ENCODE data around the gene MOB3B.
"Not testable (repeated sequence)": the region's sequence is repeated elsewhere in the genome, so short reads cannot be mapped to it uniquely, and the experiment has no call there.

MOB3B gene

GRCh38 chr9:27504259-27504658 lies 25.4 kb downstream of the MOB3B start:
- no peak for TF ChIP-seq CTCF (IDR thresholded peaks at IDR 0.05; ENCODE audit: borderline replicate concordance, insufficient read depth, low read depth, low read length)
- no peak overlapping the region for H3K4me3 ChIP-seq (ENCODE audit: low read depth, low read length)

GRCh38 chr9:27503623-27504022 lies 26.0 kb downstream of the MOB3B start:
- TF ChIP-seq CTCF (IDR thresholded peaks at IDR 0.05; ENCODE audit: borderline replicate concordance, insufficient read depth, low read depth, low read length): no peak
- H3K4me3 ChIP-seq (ENCODE audit: low read depth, low read length): no peak overlapping the region

GRCh38 chr9:27500902-27501301 lies 28.7 kb downstream of the MOB3B start:
- not testable (repeated sequence) for H3K4me3 ChIP-seq (ENCODE audit: low read depth, low read length)

GRCh38 chr9:27499451-27499850 lies 30.2 kb downstream of the MOB3B start:
- TF ChIP-seq CTCF (IDR thresholded peaks at IDR 0.05; ENCODE audit: borderline replicate concordance, insufficient read depth, low read depth, low read length): no peak
- H3K4me3 ChIP-seq (ENCODE audit: low read depth, low read length): no peak overlapping the region

GRCh38 chr9:27497883-27498417 lies 31.7 kb downstream of the MOB3B start:
- no peak for TF ChIP-seq CTCF (IDR thresholded peaks at IDR 0.05; ENCODE audit: borderline replicate concordance, insufficient read depth, low read depth, low read length)
- no peak overlapping the region for H3K4me3 ChIP-seq (ENCODE audit: low read depth, low read length)

GRCh38 chr9:27496135-27496504 lies 33.5 kb downstream of the MOB3B start:
- TF ChIP-seq CTCF (IDR thresholded peaks at IDR 0.05; ENCODE audit: borderline replicate concordance, insufficient read depth, low read depth, low read length): no peak
- no peak overlapping the region for H3K4me3 ChIP-seq (ENCODE audit: low read depth, low read length)

- no peak for TF ChIP-seq CTCF (IDR thresholded peaks at IDR 0.05; ENCODE audit: borderline replicate concordance, insufficient read depth, low read depth, low read length)
- no peak overlapping the region for H3K4me3 ChIP-seq (ENCODE audit: low read depth, low read length)
Measured at GRCh38 chr9:27495480-27496134, 34.0 kb downstream of the MOB3B start.

All from GM12875 (cell line).